ENCODE data around the gene CHST7. TPM values are rescaled to one million over a fixed set of nuclear protein-coding genes. Genes with fewer than 3 reads are reported as not detected.

CHST7 gene
- total and polyA plus RNA-seq, 2 of the 4 experiments (the other 2 are of a cell fraction): 2.9 to 4.8 TPM

- intact Hi-C loops (cut with micrococcal nuclease) (no loop called here), dilution Hi-C loops (cut with HindIII; ENCODE audit: low sequenced_read_pairs, unreplicated experiment) (no loop called here)
Measured at GRCh38 chrX:46618947-46619346, 45.4 kb downstream of the CHST7 start.

More at GRCh38 chrX:46618947-46619346, 45.4 kb downstream of the CHST7 start:
- H2BK15ac ChIP-seq (ENCODE audit: low read depth, low read length): no peak overlapping the region
- no peak overlapping the region for H4K91ac ChIP-seq (ENCODE audit: insufficient read depth, low read depth, low read length)
- no peaks in the 10 kb centered on the region for H3K9me3 ChIP-seq (ENCODE audit: control insufficient read depth, insufficient read depth, low read length)
- no peak overlapping the region for H2BK120ac ChIP-seq (ENCODE audit: low read depth, low read length)
- H3K56ac ChIP-seq (ENCODE audit: extremely low read depth, insufficient read depth, low read length): no peak overlapping the region
- no peak overlapping the region for H4K8ac ChIP-seq (ENCODE audit: low read depth in 2 of 2, low read length in 2 of 2)
- H2AK5ac ChIP-seq (ENCODE audit: low read depth, low read length): no peak overlapping the region
- H2AK9ac ChIP-seq (replicated peaks; ENCODE audit: low read depth, low read length, poor library complexity): no peak overlapping the region
- no peak overlapping the region for H2BK5ac ChIP-seq (ENCODE audit: low read depth, low read length, poor library complexity, severe bottlenecking)
- no peaks in the 10 kb centered on the region for H3K9me1 ChIP-seq (ENCODE audit: insufficient read depth, low read length)
- in situ Hi-C loops (cut with MboI; ENCODE audit: low sequenced_read_pairs): no loop called here
- no peak for DNase-seq
- BruUV-seq (replicated peaks): no TSS peak
- H2AFZ ChIP-seq (replicated peaks; ENCODE audit: low read length, poor library complexity): no peak overlapping the region
- H3K4me1 ChIP-seq (ENCODE audit: control insufficient read depth, insufficient read depth, low read length): no peaks in the 10 kb centered on the region
- H2BK20ac ChIP-seq (ENCODE audit: low read depth, low read length): no peak overlapping the region
- H3K9ac ChIP-seq (ENCODE audit: low read depth, low read length): no peak overlapping the region
- no peak for TF ChIP-seq MAZ (IDR thresholded peaks at IDR 0.05; ENCODE audit: borderline replicate concordance, low read depth, low read length)
- TF ChIP-seq SMC3 (IDR thresholded peaks at IDR 0.05; ENCODE audit: low read depth, low read length): no peak
- TF ChIP-seq ELK1 (IDR thresholded peaks at IDR 0.05; ENCODE audit: borderline replicate concordance, low read depth, low read length): no peak
- TF ChIP-seq CHD1 (IDR thresholded peaks at IDR 0.05; ENCODE audit: low read depth, low read length): no peak
- TF ChIP-seq RAD21 (IDR thresholded peaks at IDR 0.05; ENCODE audit: low read length): no peak
- no peak for TF ChIP-seq CEBPB (IDR thresholded peaks at IDR 0.05; ENCODE audit: low read depth, low read length)
- no peak for TF ChIP-seq MAFK (IDR thresholded peaks at IDR 0.05; ENCODE audit: low read depth, low read length)
- no peak for TF ChIP-seq NFE2L2 (IDR thresholded peaks at IDR 0.05; ENCODE audit: low read depth, low read length)
- no peak for TF ChIP-seq USF2 (IDR thresholded peaks at IDR 0.05; ENCODE audit: low read depth, low read length)
- no peak for TF ChIP-seq POLR2A (IDR thresholded peaks at IDR 0.05; ENCODE audit: low read depth, low read length)
- TF ChIP-seq RCOR1 (IDR thresholded peaks at IDR 0.05; ENCODE audit: insufficient replicate concordance, low read length): no peak
- H4K5ac ChIP-seq (ENCODE audit: low read depth, low read length): no peak overlapping the region
- no peak overlapping the region for H3K23ac ChIP-seq (ENCODE audit: low read depth, low read length)
- H3K27me3 ChIP-seq (ENCODE audit: control insufficient read depth, insufficient read depth, low read length): no peaks in the 10 kb centered on the region
- no peaks in the 10 kb centered on the region; a peak in 1 of 4 replicates for H3K79me1 ChIP-seq (ENCODE audit: low read depth in 1 of 2, low read length in 2 of 2)
- POLR2A ChIA-PET (ENCODE audit: unreplicated experiment): no interaction called here
- peaks cover 2% of the 10 kb centered on the region for H3K36me3 ChIP-seq (ENCODE audit: control insufficient read depth, insufficient read depth, low read length)
- H3K4ac ChIP-seq (ENCODE audit: low read depth, low read length): no peak overlapping the region
- H3K27ac ChIP-seq (ENCODE audit: insufficient read depth, low read length): no peak overlapping the region
- H3K18ac ChIP-seq (ENCODE audit: low read depth, low read length): no peak overlapping the region
- no peak for ATAC-seq (ENCODE audit: low read depth)
- CTCF ChIA-PET: no interaction called here
- no peak overlapping the region for H3K4me2 ChIP-seq (ENCODE audit: low read depth, low read length)
- H3K4me3 ChIP-seq (ENCODE audit: insufficient read depth, low read depth, low read length): no peak overlapping the region
- H3K14ac ChIP-seq (replicated peaks; ENCODE audit: low read depth, low read length): no peak overlapping the region
- H4K20me1 ChIP-seq (ENCODE audit: insufficient read depth, low read length): no peaks in the 10 kb centered on the region
